HG03457 (cell line): ENCODE data around the gene SNCA.

Experiments used
- ATAC-seq: cut with Tn5 transposase; IDR thresholded peaks from one replicate; pipeline ENCODE4 v1.9.1; 2021; ENCODE audit warnings: moderate number of reproducible peaks; ENCODE audit not compliant: unreplicated experiment

SNCA gene

GRCh38 chr4:89820010-89820409 lies 17.0 kb downstream of the SNCA start:
- no peak for ATAC-seq

- no peak for ATAC-seq
These were observed 22.6 kb downstream of the SNCA start for GRCh38 chr4:89814362-89814761.

- no peak for ATAC-seq
These were observed 23.8 kb downstream of the SNCA start for GRCh38 chr4:89813197-89813596.

DNA sequence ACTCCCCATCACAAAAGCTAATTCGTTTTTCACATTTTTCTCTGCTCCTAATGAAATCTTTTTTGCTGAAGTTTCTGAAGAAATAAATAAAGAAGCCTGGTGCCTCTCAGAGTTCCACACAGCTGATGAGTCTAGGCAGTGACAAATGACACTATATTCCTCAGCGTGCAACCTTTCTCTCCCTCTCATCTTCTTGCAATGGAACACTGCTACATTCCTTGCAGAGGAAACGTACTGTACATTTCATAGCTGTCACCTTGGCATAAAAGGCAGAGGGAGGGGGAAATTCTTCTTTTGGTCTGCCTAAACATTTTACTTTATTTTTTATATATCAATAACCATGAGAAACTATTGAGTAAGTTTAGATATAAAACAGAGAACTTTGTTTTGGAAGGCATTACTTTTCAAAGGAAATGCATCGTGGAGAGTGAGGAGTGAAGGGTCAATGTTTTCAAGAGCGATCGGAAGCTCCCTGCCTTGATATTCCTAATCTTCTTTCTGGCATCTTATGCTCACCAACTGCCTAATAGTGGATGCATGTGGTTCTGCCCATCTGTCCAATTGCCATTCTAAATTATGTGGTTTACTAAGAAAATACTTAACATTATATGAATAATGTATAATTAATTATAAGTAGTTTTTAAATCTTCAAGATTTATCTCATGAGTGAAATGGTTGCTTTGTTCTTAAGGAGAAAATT lies 29.4 kb downstream of the SNCA start:
- ATAC-seq, result no peak

GRCh38 chr4:89805297-89805696 lies 31.7 kb downstream of the SNCA start:
- no peak for ATAC-seq

- ATAC-seq, result no peak
These were observed 33.0 kb downstream of the SNCA start for GRCh38 chr4:89803915-89804314.

DNA sequence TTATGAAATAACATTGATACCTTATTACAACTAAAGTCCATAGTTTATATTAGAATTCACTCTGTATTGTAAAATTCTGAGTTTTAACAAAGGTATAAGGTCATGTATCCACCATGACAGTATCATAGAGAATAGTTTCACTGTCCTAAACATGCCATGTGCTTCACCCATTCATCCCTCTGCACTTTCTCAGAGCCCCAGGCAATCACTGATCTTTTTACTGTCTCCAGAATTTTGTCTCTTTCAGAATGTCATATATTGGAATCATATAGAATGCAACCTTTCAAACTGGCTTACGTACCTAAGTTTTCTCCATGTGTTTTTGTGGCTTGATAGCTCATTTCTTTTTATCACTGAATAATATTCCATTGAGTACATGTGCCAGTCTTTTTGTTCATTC lies 33.9 kb downstream of the SNCA start:
- ATAC-seq, result no peak

DNA sequence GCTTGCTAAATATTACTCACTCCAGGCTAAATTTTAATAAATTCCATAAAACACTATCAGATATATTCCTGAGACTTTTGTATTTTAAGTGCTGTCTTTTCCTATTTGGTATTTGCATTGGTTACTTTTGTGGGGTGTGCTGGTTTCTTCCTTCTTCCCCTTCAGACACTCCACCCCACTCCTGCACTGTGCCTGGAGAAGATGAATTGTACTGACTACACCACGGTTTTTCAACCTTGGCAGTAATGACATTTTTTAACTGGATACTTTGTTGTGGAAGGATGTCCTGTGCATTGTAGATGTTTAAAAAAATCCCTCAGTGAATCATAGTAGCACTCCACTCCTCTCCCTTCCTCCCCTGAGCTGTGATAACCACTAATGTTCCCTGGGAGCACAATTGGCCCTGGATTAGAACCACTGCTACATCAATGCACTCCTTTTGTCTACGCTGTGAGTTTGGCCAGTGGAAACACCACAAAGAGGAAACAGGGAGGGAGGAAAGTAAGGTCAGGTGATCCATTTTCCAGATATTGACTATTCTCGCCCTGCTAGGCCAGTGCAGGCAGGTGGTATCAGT lies 36.3 kb downstream of the SNCA start:
- no peak for ATAC-seq

DNA sequence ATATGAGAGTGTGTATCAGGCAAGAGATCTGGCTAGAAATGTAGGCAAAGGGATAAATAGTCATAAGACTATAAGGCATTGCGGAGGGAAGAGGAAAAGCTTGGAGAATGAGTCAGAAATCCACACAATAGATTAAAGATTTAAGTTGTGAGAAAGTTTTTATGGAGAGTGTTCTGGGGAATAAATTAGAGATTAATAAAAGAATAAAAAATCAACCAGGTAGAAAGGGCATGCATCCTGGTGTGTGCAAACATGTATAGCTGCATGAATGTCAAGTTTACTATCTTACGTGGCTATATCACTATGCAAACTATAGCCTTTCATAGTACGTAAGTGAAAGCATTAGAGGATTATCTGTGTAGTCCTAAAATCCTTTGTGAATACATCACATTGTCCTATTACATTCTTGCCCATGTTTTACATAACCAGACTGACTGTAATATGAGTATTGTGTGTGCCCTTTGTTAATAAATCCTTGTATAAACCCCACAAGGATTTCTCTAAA lies 36.9 kb downstream of the SNCA start:
- no peak for ATAC-seq

DNA sequence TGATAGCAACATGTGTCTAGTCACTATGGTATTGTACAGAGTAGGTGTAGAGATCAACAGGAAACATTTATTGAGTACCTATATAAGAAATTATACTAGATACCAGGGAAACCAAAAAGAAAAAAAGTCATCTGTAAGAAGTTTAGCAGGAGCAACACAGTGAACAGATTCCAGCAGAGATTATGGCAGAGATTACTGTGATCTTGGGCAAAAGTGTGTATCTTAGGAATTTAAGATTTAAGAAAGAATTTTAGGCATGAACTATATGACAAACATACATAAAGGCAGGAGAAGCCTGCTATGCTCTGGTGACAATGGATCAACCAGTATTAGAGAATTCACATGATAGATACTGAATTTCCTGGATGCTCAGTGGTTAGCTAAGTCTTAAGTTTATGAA lies 37.9 kb downstream of the SNCA start:
- ATAC-seq, result no peak

DNA sequence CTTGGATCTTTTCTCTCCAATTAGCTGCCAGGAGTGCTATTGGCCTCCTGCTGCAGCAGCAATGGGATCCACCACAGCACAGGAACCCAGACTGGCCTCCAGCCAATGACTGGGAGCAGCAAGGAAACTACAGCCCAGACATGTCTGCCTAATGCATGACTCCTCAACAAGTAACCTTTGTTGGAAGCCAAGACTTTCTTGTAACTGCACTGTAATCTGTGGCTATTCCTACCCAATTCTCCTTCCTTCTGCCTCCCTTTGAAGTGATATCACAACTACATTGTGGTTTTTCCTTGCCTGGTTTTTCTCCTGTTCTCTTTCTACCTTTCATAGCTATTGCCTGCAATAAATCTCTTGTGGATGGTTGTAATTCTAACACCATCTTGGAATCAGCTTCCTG lies 39.8 kb downstream of the SNCA start:
- ATAC-seq, result no peak

GRCh38 chr4:89788206-89789072 lies 48.5 kb downstream of the SNCA start:
- no peak for ATAC-seq

DNA sequence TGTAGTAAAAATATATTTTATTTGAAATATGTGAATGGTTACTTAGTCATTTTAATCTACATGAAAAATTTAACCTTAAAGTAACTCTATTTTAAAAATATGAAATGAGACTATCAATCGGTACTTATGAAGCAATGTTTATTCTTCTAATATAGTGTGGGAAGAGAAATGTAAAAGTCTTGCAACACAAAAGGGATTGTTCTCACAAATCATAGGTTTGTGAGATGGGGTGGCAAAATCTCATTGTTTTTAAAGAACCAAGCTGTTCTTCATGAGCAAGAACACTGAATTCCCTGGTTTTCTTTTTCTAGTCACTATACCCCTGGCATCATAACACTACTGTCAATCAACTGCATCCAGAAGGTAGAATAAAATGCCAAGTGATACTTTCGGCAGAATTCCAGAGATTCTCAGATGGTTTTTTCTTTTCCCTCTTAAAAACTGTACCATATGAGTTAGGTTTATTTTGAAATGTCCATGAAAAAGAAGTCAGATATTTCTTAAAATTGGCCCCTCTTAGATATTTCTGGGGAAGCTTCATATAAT lies 52.2 kb downstream of the SNCA start:
- no peak for ATAC-seq

- ATAC-seq, result no peak
These were observed 55.6 kb downstream of the SNCA start for GRCh38 chr4:89781321-89781720.

GRCh38 chr4:89773805-89774204 lies 63.2 kb downstream of the SNCA start:
- no peak for ATAC-seq

- no peak for ATAC-seq
These were observed 67.1 kb downstream of the SNCA start for GRCh38 chr4:89769856-89770255.

GRCh38 chr4:89767924-89768323 lies 69.0 kb downstream of the SNCA start:
- no peak for ATAC-seq

DNA sequence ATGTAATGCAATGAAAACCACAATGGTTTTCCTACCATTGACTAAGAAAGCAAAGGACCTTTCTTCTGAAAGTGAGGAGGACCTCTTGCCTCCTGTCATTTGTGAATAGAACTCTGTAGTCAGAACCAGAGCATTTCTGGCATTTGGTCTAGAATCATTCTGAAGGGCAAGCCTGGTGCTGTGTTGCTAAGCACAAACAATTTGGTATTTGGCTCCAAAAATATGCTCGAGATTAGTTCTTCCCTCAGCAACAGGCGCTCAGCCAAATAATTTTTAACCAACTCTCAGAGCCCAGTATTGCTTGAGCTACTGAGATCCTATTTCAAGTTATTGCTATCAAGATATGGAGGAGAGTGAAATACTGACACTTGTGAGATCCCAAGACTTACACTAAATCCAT lies 71.0 kb downstream of the SNCA start:
- no peak for ATAC-seq

GRCh38 chr4:89765528-89765927 lies 71.4 kb downstream of the SNCA start:
- ATAC-seq, result no peak

- no peak for ATAC-seq
These were observed 74.7 kb downstream of the SNCA start for GRCh38 chr4:89762311-89762710.

DNA sequence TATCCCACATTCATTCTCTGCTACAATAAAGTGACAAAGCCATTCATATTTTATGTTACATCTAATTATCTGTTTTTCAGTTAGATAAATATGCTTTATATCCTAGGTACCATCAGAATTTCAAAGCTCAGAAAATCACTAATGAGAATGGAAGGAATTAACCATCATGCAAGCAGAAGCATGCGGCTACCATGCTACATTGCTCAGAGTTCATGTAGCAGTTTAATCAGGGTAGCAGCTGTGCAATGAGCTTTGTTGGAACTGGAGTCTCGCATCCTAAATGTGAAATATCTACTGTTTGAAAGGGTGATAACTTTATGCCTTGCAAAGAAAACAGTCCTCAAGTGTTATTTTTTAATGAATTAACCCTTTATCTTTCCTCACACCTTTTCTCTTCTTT lies 77.5 kb downstream of the SNCA start:
- no peak for ATAC-seq
